ENCODE measurements around the gene IFI6.
"Not testable (repeated sequence)": the region's sequence is repeated elsewhere in the genome, so short reads cannot be mapped to it uniquely, and the experiment has no call there.

IFI6 gene

DNA sequence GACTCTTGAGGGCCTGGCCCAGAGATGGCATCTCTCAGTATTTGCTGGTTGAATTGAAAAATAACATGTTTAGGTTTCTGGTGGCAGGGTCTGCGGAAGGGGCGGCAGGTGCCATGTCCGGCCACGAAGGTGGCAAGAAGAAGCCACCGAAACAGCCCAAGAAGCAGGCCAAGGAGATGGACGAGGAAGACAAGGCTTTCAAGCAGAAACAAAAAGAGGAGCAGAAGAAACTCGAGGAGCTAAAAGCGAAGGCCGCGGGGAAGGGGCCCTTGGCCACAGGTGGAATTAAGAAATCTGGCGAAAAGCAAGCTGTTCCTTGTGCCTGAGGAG is 22.7 kb downstream of the IFI6 start:
- no peak for DNase-seq

- DNase-seq: no peak
Observed at GRCh38 chr1:27648602-27649305, 23.2 kb downstream of the IFI6 start.

GRCh38 chr1:27647328-27647727 is 24.7 kb downstream of the IFI6 start:
- no peak for DNase-seq

DNA sequence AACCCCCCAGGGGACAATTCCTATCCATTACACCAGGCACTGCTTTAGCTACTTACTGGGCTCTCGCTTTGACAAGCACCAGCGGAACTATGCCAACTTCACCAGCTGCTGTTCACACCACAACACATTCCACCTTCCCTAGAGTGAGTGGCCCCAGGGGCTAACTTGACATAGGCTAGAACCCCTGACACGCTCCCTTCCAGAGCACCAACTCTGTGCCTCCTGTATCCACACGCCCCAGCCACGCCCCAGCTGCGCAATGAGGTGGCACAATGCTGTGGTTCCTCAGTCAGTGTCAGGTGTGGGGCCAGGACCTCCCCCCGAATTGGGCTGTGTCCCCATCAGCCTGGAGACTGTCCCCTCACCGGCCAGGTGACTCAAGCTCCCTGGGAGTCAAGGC is 25.3 kb downstream of the IFI6 start:
- no peak for DNase-seq

DNA sequence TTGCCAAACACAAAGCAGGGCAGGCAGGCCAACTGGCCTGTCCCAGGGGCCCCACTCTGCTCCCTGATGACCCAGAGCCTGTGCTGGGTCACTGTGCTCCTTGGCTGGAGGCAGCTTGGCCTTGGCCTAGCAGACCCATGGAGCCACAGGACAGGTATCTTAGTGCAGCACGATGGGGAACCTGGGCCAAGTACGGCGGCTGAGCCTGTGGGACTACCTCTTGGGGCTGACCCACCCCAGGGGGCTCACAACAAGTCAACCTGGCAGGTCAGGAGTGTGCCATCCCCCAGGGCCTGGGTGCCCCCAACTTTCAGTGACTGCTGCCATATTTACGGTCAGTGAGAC is 26.9 kb downstream of the IFI6 start:
- DNase-seq: no peak

GRCh38 chr1:27644369-27645070 is 27.5 kb downstream of the IFI6 start:
- DNase-seq: no peak

DNA sequence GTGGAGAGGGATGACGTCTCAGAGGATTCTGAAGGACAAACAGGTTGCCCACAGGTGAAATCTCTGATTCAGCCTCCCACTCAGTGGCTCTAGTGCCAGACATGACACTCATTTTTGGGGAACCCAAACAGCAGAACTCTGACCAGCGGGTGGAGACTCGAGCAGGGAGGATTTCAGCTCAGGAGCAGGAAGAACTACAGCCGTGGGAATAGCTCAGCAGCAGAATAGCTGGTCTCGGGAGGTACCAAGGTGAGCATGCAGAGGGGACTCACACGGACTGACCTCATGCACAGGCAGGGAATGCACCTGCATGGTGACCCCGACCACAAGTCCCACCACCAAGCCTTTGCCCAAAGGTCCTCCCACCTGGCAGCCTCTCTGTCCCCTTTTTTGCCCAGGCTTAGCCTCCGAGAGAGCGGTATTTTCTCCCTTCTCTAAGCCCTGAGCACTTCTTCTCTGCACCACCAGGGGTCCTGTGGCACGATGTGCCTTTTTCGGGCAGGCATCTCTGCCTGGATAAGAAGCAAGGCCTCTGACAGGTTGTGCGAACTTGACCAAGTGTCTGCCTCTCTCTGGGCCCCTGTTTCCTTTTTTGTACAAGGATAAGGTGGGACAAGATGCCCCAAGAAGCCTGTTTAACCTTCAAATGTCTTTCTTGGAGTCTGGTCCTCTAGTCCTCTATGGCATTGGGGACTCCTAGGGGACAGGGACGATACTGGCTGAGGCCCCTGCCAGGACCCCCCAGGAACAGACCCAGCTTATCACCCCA is 28.2 kb downstream of the IFI6 start:
- no peak for DNase-seq

DNA sequence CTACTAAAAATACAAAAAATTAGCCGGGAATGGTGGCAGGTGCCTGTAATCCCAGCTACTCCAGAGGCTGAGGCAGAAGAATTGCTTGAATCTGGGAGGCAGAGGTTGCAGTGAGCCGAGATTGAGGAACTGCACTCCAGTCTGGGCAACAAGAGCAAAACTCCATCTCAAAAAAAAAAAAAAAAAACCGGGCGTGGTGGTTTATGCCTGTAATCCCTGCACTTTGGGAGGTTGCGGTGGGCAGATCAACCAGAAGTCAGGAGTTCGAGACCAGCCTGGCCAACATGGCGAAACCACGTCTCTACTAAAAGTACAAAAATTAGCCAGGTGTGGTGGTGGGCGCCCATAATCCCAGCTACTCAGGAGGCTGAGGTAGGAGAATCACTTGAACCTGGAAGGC is 31.5 kb downstream of the IFI6 start:
- not testable (repeated sequence) for DNase-seq

DNA sequence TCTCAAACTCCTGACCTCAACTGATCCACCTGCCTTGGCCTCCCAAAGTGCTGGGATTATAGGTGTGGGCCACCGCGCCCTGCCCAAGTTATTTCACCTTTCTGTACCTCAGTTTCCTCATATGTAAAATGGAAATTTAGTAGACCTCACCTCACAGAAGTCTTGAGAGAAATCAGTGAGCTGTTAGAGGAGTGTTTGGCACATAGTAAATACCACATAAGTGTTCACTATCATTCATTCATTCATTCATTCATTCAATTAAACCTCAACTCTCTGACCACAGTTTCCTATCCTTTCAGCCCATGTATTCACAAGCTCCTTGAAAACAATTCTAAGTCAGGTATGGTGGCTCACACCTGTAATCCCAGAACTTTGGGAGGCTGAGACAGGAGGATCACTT is 33.2 kb downstream of the IFI6 start:
- DNase-seq: no peak

DNA sequence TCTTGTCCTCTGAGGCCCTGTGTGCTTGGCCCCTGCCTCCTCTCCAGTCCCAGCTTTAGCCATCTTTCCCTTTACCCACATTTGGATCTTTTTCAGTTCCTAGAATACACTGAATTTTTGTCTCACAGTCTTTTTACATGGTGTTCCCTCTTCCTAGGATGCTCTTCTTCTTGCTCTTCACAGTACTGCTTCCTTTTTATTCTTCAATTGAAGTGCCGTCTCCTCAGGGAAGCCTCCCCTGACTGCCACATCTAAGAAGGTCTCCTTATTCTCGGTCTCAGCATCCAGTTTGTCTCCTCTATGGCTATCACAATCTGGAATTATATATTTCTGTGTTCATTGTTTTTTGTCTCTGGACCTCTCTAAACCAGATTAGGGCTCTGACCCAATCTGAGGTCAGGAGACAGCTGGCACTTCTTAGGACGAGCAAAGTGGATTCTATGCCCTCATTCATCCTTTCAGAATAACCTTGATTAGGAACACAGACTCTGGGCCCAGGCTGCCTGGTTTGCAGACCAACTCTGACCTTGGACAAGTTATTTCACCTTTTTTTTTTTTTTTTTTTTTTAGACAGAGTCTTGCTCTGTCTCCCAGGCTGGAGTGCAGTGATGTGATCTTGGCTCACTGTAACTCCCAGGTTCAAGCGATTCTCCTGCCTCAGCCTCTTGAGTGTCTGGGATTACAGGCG is 33.8 kb downstream of the IFI6 start:
- DNase-seq: no peak

DNA sequence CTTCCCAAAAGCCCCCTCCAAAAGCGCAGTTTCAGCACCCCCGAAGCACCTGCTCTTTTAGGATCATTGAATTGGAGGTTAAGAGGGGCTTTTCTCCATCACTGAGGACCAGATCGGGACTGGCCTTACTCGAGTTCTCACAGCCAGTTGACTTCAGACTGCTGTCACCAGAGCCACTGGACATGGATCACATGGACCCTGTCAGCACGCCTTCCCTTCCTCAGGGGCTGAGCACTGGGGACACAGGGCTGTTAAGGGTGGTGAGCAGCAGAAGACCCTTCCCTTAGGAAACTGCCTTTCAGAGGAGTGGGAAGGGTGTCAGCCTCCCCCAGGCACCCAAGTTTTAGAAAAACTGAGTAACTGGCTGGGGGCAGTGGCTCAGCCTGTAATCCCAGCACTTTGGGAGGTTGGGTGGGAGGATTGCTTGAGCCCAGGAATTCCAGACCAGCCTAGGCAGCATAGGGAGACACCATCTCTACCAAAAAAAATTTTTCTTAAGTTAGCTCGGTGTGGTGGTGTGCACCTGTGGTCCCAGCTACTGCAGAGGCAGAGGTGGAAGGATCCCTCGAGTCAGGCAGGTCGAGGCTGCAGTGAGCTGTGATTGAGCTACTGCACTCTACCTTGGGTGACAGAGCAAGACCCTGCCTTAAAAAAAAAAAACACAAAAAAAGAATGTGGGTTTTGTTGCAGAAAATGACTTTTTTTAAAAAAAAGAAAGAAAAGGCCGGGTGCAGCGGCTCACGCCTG is 36.4 kb downstream of the IFI6 start:
- no peak for DNase-seq

- DNase-seq: no peak
Observed at GRCh38 chr1:27634985-27635367, 37.0 kb downstream of the IFI6 start, which contains the start of gene FGR. Gene FGR, minus strand, starts transcription at chr1:27635185. Its CDS starts 11,269 bp downstream, at chr1:27623916.

GRCh38 chr1:27634177-27634984 is 37.6 kb downstream of the IFI6 start:
- DNase-seq: no peak

- no peak for DNase-seq
Observed at GRCh38 chr1:27633640-27634176, 38.3 kb downstream of the IFI6 start.

GRCh38 chr1:27633298-27633610 is 38.7 kb downstream of the IFI6 start:
- DNase-seq: no peak

- DNase-seq: no peak
Observed at GRCh38 chr1:27632387-27633297, 39.4 kb downstream of the IFI6 start.

GRCh38 chr1:27630859-27631491 is 41.0 kb downstream of the IFI6 start:
- DNase-seq: no peak

DNA sequence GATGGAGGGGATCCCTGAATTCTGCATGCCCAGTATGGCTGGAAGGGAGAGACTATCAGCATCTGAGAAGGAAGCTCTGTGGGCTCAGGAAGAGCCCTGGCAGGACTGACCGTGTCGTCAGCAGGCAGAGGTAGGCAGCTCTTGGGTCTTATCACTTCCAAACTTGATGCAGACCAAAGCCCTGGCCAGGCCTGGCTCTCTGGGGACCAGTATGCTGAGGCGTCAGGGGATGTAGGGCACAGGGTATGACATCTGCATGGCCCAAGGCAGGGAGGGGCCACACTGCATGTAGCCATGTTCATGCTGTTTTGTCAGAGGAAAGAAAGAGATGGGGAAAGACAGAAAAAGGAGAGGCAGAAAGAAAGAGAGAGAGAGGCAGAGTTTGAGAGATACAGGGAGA is 43.3 kb downstream of the IFI6 start:
- no peak for DNase-seq

GRCh38 chr1:27627733-27628132 is 44.3 kb downstream of the IFI6 start:
- not testable (repeated sequence) for DNase-seq

DNA sequence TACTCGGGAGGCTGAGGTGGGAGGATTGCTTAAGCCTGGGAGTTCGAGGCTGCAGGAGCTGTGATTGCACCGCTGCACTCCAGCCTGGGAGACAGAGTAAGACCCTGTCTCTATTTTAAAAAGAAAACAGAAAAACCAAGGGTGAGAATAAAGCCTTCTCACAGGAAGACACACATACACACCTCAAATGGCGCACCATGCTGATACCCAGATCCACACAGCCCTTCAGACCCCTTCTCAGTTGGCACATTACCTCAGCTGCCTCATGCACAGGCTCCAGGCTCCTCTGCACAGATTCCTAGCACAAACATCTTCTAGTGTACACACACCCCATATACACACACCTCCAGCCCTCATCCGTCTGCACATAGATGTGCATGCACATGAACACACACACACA is 44.9 kb downstream of the IFI6 start:
- DNase-seq: no peak

Data from cerebellar nuclear complex (tissue), 1 donor.